ENCODE measurements around the gene C1QTNF3. TPM values are rescaled to one million over a fixed set of nuclear protein-coding genes. Genes with fewer than 3 reads are reported as not detected.
"Not testable (repeated sequence)": the region's sequence is repeated elsewhere in the genome, so short reads cannot be mapped to it uniquely, and the experiment has no call there.

C1QTNF3 gene
- total RNA-seq, 1 donor from 2014 or later = 200 TPM

DNA sequence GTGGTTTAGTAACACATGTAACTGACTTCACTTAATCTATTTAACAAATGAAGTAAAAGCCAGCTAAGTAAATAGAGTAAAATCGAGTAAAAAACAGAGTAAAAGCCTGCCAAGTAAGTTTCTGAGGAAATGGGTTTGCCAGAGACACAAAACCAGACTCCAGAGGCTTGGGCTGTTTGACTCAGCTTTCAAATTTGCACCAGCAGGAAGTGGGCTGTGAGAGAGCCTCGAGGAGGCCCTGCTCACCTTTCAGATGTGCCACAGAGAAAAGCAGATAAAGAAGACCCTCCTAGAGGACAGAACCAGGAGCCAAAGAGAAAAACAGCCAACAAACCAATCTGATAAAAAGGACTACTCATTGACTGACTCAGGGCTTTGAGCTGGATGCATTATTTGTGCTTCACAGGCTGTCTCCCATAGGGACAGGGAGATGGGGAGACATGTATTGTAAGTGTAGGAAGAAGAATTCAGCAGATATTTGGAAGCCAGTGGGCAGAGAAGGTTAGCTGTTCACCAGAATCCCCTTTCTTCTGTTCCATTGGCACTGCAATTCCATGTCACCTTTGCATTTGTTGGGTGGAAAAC is 20.8 kb downstream of the C1QTNF3 start:
- no peak for DNase-seq (ENCODE audit: low spot score)

DNA sequence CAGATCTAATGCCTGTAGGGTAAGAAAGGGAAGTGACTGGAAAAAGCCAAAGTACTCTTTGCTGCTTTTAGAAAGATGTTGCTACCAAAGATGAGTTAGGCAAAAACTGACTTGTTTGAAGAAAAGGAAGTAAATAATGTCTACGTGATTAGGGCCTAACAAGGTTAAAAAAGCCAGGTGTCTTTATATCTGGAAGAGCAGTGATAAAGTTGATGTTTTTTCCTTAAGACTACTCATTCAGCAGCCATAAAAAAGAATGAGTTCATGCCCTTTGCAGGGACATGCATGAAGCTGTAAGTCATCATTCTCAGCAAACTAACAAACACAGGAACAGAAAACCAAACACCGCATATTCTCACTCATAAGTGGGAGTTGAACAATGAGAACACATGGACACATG is 21.7 kb downstream of the C1QTNF3 start:
- no peak for DNase-seq (ENCODE audit: low spot score)

DNA sequence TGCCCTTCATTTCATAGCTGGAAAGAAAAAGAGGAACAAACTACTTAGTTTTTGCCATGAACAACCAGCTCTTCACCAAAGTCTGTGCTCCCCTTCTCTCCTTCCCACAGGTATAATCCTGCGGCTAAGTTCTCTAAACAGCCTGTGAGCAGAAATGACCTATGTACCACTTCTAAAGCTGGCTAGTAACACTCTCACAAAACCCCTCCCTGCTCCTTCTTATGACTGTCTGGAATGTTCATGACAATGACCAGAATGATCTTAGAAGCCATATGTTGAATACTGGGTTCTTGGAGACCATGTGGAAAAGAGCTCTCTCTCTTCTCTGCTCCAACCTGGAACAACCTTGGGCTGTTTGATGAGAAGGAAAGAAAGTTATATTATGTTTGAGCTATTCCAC is 22.3 kb downstream of the C1QTNF3 start:
- DNase-seq (ENCODE audit: low spot score) = no peak

DNA sequence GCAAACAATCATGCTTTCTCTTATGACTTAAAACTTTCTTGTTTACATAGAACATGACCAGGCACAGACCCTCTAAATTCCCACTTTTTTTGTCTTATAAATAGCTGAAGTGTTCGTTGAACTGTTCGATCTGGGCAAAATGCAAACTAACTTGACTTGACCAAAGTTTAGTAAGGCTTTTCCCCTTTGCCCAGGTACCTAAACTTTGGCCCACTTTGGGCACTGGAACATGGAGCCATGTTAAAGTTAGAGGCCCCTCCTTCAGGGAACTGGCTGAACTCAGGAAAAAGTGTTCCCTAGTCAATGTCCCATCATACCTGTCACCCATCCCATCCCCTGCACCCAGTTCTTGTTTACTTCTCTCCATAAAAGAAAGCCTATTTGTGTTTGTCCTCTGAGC is 25.8 kb downstream of the C1QTNF3 start:
- DNase-seq (ENCODE audit: low spot score) = no peak

DNA sequence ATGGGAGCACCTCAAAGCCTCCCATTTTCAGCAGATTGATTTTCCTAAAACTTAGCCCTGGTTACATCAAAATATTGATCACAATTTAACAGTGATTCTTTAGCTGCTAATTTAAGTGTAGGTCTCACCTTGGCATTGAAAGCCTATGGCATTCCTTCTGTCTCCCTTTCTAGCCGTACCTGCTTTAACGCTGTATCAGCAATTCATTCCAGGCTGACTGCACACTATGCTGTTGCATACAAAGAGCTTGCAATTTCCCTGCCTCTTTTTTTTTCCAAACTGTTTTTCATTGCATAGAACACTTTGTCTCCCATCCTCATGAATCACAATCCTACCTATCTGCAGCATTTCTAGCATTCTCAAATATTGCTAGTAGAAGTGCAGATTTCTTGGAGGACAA is 26.3 kb downstream of the C1QTNF3 start:
- no peak for DNase-seq (ENCODE audit: low spot score)

DNA sequence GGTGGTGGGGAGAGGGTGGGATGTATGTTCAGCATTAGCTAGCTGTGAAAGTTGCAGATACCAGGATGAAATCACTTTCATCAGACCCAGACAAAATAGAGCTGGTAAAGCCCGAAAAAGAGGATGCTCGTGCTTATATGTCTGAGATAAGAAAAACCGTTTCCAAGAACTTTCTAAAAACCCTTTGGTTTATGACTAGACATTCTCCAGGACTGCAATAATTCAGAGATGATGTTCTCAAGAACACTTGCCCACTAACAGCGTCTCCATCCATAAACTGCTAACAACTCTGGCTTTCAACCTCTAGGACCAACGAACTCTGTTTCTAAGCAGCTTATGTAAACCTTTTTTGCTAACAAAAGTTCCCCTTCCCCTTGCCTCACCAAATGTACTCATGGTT is 26.8 kb downstream of the C1QTNF3 start:
- peak; percentile 95 for DNase-seq (ENCODE audit: low spot score)

DNA sequence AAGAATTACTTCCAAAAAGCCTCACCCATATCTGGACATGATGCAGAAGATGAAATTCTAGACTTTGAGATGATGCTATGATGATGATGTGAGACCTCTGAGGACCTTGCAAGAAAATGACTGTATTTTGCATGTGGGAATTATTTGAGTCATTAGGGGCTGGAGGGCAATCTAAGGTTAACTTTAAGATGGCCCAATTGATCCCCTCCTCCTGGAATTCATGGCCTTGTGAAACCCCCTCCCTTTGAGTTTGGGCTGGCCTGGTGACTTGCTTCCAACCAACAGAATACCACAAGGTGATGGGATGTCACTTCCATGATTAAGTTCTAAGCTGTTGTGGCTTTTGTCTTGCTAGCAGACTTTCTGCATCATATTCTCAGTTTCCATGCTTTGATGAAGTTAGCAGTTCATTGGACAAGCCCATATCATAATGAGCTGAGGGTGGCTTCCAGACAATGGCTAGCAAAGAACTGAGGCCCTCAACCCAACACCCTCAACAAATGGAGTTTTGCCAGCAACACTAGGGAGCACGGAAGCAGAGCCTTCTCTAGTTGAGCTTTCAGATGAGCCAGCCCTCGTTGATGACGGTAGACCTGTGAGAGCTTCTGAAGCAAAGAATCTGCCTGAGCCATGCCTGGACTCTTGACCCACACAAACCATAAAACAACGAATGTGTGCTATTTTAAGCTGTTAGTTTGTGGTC is 27.7 kb downstream of the C1QTNF3 start:
- DNase-seq (ENCODE audit: low spot score) = no peak

DNA sequence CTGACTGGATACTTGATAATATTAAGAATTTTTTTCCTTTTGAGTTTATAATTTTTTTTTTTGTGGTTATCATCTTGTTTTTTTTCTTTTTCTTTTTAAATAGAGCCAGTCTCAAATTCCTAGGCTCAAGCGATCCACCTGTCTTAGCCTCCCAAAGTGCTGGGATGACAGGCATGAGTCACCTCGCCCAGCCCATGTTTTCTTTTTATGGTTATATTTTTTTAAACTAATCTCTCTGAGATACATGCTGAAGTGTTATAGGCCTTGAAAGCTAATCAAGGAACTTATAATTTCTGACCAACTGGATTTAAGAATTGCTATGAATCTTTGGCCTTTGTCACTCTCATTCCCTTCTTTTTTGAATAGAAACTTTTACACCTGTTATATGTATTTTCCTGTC is 28.4 kb downstream of the C1QTNF3 start:
- no peak for DNase-seq (ENCODE audit: low spot score)

DNA sequence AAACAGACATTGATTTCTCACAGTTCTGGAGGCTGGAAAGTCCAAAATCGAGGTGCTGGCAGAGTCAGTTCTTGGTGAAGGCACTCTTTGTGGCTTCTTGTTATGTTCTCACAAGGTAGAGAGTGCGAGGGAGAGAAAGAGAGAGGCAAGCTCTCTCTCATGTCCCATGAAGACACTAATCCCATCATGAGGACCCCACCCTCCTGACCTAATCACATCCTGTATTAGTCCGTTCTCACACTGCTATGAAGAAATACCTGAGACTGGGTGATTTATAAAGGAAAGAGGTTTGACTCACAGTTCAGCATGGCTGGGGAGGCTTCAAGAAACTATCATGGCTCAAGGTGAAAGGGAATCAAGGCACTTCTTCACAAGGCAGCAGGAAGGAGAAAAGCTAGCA is 29.5 kb downstream of the C1QTNF3 start:
- DNase-seq (ENCODE audit: low spot score) = no peak

DNA sequence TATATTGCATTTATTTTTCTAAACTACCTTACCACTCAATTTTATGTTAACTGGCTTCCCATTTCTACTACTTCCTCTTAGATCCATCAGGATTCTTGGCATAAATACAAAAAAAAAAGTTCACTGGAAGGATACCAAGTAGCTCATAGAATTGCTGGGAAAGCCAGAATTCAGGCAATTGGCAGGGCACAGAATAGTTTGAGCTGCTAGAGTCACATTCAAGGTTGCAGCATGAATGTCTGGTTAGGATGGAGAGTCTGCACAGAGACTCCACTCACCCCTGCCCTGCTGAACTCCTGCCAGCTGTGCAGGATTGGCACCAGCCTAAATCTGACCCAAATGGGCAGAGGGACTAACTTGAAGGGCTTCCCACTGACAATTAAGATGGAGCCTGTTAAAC is 30.2 kb downstream of the C1QTNF3 start:
- peak; percentile 89 for DNase-seq (ENCODE audit: low spot score)

DNA sequence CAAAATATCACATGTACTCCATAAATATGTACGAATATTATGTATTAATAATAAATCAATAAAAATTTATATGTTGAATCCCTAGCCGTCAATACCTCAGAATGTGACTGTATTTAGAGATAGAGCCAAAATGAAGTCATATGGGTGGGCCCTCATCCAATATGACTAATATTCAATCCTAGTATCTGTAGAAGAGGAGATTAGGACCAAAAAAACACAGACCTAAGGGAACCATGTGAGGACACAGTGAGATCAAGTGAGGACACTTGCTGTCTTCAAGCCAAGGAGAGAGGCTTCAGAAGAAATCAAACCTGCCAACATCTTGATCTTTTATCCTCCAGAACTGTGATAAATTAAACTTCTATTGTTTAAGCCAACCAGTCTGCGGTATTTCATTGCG is 31.5 kb downstream of the C1QTNF3 start:
- DNase-seq (ENCODE audit: low spot score) = no peak

DNA sequence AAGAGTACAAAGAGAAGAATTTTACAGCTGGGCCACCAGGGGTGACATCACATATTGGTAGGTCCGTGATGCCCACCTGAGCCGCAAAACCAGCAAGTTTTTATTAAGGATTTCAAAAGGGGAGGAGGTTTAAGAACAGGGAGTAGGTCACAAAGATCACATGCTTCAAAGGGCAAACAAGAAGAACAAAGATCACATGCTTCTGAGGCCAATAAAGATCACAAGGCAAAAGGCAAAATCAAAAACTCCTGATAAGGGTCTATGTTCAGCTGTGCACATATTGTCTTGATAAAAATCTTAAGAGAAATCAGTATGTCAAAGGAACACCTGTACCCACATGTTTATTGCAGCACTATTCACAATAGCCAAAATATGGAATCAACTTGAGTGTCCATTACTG is 32.9 kb downstream of the C1QTNF3 start:
- DNase-seq (ENCODE audit: low spot score) = not testable (repeated sequence)

DNA sequence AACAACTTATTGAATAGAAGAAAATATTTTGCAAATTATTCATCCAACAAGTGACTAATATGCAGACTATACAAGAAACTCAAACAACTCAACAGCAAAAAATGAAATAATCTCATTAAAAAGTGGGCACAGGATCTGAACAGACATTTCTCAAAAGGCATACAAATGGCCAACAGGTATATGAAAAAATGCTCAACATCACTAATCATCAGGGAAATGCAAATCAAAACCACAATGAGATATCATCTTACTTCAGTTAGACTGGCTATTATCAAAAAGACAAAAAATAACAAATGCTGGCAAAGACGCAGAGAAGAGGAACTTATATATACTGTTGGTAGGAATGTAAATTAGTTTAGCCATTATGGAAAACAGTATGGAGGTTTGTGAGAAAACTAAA is 33.4 kb downstream of the C1QTNF3 start:
- no peak for DNase-seq (ENCODE audit: low spot score)

DNA sequence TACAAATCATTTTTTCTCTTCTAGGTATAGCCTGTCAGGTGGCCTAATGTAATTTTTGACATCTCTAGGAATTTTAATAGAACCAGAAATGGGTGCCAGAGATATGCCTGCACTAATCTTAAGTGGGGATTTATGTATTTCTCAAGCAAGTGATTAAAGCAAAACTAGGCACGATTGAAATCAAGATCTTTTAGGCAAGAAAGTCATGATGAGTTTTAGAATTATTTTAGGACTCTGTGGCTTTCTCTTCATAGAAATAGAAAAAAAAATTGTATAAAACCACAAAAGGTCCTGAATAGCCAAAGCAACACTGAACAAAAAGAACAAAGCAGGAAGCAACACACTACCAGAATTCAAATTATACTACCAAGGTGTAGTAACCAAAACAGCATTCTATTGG is 34.2 kb downstream of the C1QTNF3 start:
- no peak for DNase-seq (ENCODE audit: low spot score)

DNA sequence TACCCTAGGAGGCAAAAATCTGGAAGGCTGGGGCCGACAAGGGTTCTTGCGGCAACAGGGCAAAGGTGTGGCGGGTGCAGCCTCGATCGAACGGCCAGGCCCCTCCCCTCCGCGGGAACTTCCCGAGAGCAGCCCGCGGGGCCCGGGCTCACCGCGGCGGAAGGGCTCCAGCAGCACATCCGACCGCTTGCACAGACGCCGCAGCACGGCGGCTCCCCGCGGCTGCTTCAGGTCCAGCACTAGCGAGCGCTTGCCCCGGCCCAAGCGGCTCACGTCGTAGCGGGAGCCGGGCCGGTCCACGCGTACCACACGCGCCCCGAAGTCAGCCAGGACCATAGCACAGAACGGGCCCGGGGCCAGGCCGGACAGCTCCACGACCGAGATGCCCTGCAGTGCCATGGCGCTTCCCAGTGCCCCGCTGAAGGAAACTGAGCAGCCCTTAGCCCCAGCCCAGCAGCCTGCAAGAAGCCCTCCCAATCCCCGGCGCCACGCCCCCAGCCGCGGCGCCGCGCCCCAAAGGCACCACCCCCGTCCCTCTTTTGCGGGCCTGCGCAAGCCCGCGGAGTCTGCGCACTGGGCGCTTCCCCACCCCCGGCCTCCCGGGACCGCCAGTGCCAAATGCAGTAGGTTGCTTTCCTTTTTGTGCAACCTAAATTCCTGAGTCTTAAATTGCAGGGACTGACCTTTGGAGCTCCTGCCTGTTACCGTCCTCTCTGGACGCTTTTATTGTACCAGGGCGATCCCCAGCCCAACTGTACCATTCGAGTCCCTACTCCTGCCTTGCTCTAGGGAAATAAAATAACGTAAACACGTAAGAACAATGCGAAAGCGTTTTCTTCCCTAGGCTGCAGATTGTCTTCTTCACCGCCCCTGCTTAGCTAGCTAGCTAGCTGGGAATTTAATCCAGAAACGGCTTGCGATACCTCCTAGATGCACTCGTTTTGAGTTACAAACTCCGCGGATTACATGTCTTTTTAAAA is 35.1 kb downstream of the C1QTNF3 start, which contains the start of gene AMACR:
AMACR (minus strand) TSS at position 430 of the 980 bp plus-strand sequence; CDS start at position 399, 31 bp downstream.
- peak; percentile 98 for DNase-seq (ENCODE audit: low spot score)

DNA sequence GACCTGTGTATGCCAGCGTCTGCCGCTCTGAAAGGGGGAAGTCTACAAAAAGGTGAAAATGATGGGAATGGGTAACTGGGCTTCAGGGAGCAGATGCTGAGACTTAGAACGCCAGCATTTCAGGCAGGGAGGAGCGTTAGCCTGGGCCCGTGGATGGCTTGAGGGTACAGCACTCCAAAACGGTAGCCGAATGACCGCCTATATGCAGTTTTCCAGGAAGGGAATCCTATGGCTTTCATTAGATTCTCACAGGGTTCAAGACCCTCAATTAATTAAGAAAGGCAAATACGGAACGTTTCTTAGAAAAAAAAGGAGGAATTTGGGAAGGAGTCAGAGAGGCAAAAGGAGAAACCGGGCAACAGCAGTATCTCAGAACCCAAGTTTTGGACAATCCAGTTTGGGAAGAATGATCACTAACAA is 35.8 kb downstream of the C1QTNF3 start:
- no peak for DNase-seq (ENCODE audit: low spot score)

DNA sequence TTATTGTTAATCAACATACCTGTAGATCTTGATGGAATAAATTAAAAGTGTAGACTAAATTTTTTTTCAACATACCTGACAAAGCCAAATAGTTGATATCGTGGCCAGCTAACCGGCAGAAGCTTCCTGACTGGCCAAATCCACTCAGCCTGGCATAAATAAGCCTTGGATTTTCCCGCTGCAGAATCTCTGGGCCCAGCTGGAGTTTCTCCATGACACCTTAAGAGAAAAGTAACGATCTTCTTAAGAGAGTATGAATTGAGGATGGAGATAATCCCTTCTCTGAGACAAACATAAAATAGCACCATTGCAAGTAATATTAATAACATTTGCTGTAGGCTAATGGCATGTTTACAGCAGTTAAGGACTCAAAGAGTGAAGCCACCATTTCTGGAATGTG is 37.3 kb downstream of the C1QTNF3 start:
- DNase-seq (ENCODE audit: low spot score) = peak; percentile 24

DNA sequence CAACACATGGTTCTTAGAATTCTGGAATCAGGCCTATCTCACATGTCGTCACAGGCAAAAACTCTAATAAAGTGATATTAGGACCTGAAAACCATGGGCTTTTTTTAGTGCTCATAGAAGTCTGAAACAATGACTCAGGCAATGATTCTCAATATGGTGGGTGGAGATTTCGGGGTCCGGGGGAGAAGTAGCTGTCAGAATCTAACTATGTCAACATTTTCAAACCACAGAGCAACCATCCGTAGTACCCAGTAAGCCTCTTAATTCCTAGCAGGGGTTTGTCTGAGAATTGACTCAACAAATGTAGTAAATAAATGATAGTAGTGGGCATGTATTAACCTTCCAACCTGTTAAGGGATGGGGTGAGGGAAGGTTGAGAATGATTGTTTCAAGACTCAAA is 37.8 kb downstream of the C1QTNF3 start:
- DNase-seq (ENCODE audit: low spot score) = peak; percentile 33

DNA sequence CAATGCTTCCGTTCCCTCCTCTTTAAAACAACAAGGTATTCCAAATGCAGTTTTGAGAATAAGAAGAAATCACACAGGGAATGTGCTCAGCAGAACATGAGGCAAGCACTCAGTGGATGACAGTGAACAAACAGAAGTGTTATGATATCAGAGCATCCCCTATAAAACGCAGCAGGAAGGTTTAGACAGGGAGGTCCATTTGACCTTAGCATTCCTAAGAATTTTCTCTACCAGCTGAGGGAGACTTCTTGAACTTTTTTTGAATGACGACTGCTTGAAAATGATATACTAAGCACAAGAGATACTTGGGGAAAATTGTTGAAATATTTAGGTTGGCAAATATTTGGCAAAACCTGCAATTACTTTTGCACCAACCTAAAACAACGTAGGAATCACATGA is 39.1 kb downstream of the C1QTNF3 start:
- DNase-seq (ENCODE audit: low spot score) = no peak

DNA sequence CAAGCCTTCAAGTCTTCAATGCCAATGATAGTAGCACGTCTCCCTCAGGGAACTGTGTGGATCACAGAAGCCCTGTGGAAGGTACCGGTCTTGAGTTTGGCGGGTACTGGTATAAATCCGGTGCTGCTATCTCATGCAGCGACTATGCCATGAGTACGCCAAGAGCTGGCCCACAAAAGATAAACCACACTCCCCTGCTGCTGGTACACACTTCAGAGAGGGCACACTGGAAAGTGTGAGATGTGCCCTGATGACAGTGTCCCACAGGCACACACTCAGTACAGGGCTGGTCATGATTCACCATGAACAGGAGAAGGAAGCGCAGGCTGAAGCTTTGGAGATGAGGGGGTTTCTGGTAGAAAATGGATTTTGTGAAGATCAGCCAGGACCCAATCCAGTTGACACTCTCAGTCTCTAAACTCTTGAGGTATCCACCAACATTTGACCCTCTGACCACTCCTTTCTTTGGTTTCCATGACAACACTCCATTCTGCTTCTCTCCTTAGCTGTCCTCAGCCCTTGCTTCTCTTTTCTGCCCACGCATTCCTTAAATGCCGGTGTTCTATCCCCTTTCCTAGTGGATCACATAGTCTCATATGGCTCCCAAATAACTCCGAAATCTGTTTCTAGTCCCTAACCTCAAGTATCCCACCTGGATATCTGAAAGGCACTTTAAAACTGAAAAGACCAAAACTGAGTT is 40.2 kb downstream of the C1QTNF3 start:
- DNase-seq (ENCODE audit: low spot score) = no peak

DNA sequence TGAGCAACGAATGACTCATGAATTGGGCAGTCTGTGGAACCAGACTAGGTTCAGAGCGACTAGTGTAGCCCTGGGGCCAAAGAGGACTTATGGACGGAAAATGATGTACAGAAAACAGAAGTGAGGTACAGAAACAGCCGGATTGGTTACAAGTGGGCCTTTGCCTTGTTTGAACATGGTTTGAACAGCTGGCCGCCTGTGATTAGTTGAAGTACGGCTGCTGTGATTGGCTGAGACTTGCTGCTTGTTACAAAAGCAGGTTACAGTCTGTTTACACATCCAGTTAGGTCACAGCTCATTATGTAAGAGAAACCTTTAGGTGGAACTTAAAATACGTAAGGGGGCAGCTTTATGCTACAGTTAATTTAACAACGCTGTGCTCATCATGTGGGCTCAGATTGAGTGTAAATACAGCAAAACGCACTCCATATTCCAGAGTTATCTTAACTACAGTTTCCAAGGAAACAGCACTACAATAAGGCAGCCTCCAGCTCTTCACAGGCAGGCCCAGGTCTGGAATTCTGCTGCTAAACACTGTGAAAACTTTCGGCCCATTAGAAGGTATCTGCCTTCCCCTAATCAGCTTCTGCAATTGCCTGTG is 41.7 kb downstream of the C1QTNF3 start:
- peak; percentile 20 for DNase-seq (ENCODE audit: low spot score)

Measured in umbilical cord (tissue), 2 donors.